Ishikawa (cell line): ENCODE data around the gene SH3RF1.

Experiments
- EGR1 ChIP-seq: IDR thresholded peaks from 2 replicates; pipeline ENCODE4 v1.6.1; 2012
- FOXM1 ChIP-seq: IDR thresholded peaks from 2 replicates; pipeline ENCODE4 v1.6.1; 2012; ENCODE audit warnings: low read depth, borderline replicate concordance
- REST ChIP-seq: IDR thresholded peaks from 2 replicates; pipeline ENCODE4 v1.6.1; 2012; ENCODE audit warnings: low read depth, mild to moderate bottlenecking
- YY1 ChIP-seq: IDR thresholded peaks from 2 replicates; pipeline ENCODE4 v1.6.1; 2012; ENCODE audit warnings: low read depth

DNA sequence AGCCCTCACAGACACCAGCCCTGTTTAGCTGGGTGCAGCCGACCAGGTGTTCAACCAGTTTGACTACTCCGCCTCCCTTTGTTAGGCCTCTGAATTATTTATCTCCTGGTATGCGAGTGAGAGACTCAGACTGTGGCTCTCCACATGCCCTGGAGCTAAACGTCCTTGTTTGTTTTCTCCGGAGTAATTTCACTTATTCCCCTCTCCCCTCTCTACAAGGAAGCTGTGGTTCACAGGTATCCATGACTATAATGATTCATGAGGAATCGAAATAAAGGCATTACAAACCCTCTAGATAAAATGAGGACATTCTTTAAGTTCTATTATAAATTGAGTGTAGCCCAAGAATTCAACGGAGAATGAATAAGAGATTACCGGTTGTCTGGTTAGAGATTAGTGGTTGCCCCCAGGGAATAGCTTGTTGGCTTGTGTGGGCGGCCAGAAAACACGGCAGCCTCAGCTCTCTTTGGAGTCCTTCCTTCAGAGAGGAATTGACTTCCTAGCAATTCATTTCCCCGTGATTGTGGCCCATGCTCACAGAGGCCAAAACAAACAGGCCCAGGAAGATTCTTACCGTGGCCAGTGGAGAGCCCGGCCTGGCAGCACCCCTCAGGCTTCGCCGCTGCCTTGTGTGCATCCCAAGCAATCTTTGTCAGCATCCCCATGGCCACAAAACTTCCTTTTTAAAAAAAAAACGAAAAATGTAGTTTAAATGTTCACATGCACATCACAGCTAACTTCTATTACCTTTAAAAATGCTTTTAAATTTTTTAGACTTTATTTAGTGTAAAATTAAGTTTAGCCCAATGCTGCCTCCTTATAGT, 200.5 kb downstream of the SH3RF1 start:
- no peak for TF ChIP-seq REST
- peak; percentile 24; the same call in 1 of the 2 replicates for TF ChIP-seq YY1
- peak; percentile 66 for TF ChIP-seq EGR1
- TF ChIP-seq FOXM1, result peak; percentile 86
